HepG2 (cell line): ENCODE data around the gene SYNPO. TPM values are rescaled to one million over a fixed set of nuclear protein-coding genes. Genes with fewer than 3 reads are reported as not detected.

Source experiments
- ATAC-seq: fragments of 200-7000 bp; cut with Tn5 transposase; 3 replicates; pipeline ENCODE4 v1.9.1; 2020; ENCODE audit warnings: mild to moderate bottlenecking, moderate library complexity
- BruUV-seq: library from RNA; stranded (reverse); fragments of 400-500 nt; replicated peaks from 2 replicates; lab custom pipeline; 2021; lab: Mats Ljungman, UMichigan
- CTCF ChIA-PET: fragments of 300-600 bp; formaldehyde crosslinking; extraction: SDS; loops from one replicate; lab custom pipeline; 2021; ENCODE audit warnings: low total read pairs, inconsistent platforms, low intra/inter-chr PET ratio; lab: Yijun Ruan, JAX
- POLR2A ChIA-PET: fragments of 350-600 bp; sonication (Branson Sonifier 250); formaldehyde crosslinking; loops from one replicate; lab custom pipeline; 2020; ENCODE audit warnings: antibody characterized with exemption, inconsistent platforms; lab: Yijun Ruan, JAX
- DNase-seq: peaks from one replicate; pipeline ENCODE4 v3.0.0-alpha.2; 2015; ENCODE audit warnings: low spot score
- FAIRE-seq: peaks from 3 replicates; lab custom pipeline; 2011; peaks lifted over from hg19 to GRCh38; lab: Jason Lieb, UNC
- H2AFZ ChIP-seq: one replicate; pipeline ENCODE4 v1.6.1; 2011; ENCODE audit warnings: low read length, inconsistent platforms
- H3K27ac ChIP-seq: fragments of 300-600 bp; 3 replicates; pipeline ENCODE4 v1.8.0; 2011; ENCODE audit warnings: mixed run types, mild to moderate bottlenecking, mixed read lengths, low read length, inconsistent platforms; ENCODE audit not compliant: insufficient read depth; ENCODE audit errors: extremely low read length
- H3K27me3 ChIP-seq, 2 experiments: fragments of 200-600 bp in 1 of 2; 2 replicates in 1 of 2; 3 replicates in 1 of 2; pipeline versions ENCODE4 v1.6.0 to v1.8.0; 2011; ENCODE audit warnings: low read length in 2 of 2, mild to moderate bottlenecking in 2 of 2, moderate library complexity in 2 of 2, inconsistent platforms in 1 of 2; ENCODE audit not compliant: insufficient read depth in 2 of 2, control insufficient read depth in 1 of 2
- H3K36me3 ChIP-seq, 2 experiments: fragments of 200-600 bp in 1 of 2; replicated peaks in 1 of 2; 2 replicates in 1 of 2; 3 replicates in 1 of 2; pipeline versions ENCODE4 v1.5.1 to v1.8.0; 2011; ENCODE audit warnings: low read length in 2 of 2, inconsistent platforms in 1 of 2; ENCODE audit not compliant: insufficient read depth in 2 of 2, control insufficient read depth in 1 of 2
- H3K4me1 ChIP-seq: 2 replicates; pipeline ENCODE4 v1.5.1; 2012; ENCODE audit warnings: low read length, inconsistent platforms; ENCODE audit not compliant: insufficient read depth
- H3K4me2 ChIP-seq: 2 replicates; pipeline ENCODE4 v1.6.0; 2011; ENCODE audit warnings: low read depth, low read length, inconsistent platforms
- H3K4me3 ChIP-seq, 3 experiments: fragments of 200-600 bp in 1 of 3; sonication (generic), shearing (Covaris generic) in 1 of 3; replicated peaks in 1 of 3; 2 replicates each; pipeline ENCODE4 v1.5.1; 2011 to 2016; ENCODE audit warnings: low read length in 3 of 3, inconsistent platforms in 2 of 3, low read depth in 2 of 3, mild to moderate bottlenecking in 2 of 3, control low read depth in 1 of 3, mixed read lengths in 1 of 3; ENCODE audit not compliant: insufficient read depth in 1 of 3
- H3K79me2 ChIP-seq: one replicate; pipeline ENCODE4 v1.6.1; 2011; ENCODE audit warnings: low read length, inconsistent platforms; ENCODE audit not compliant: insufficient read depth
- H3K9ac ChIP-seq: 2 replicates; pipeline ENCODE4 v1.6.0; 2011; ENCODE audit warnings: mild to moderate bottlenecking, low read depth, low read length, inconsistent platforms; ENCODE audit not compliant: insufficient read depth
- H3K9me3 ChIP-seq: 2 replicates; pipeline ENCODE4 v1.5.1; 2012; ENCODE audit warnings: mild to moderate bottlenecking, low read length
- H4K20me1 ChIP-seq: 2 replicates; pipeline ENCODE4 v1.6.0; 2011; ENCODE audit warnings: inconsistent platforms, mild to moderate bottlenecking, low read length, moderate library complexity; ENCODE audit not compliant: insufficient read depth
- AGO1 ChIP-seq: fragments of 200-400 bp; formaldehyde crosslinking; IDR thresholded peaks from 2 replicates; pipeline ENCODE4 v1.6.1; 2017; ENCODE audit warnings: mild to moderate bottlenecking, low read depth, low read length, moderate library complexity; ENCODE audit not compliant: poor library complexity, severe bottlenecking
- ATF5 ChIP-seq: sonication (generic); formaldehyde crosslinking; IDR thresholded peaks from 2 replicates; pipeline ENCODE4 v1.4.0; 2020; ENCODE audit warnings: mild to moderate bottlenecking, low read depth, missing genetic modification reagents
- BCLAF1 ChIP-seq: fragments of 450-650 bp; IDR thresholded peaks from 2 replicates; pipeline ENCODE4 v1.6.1; 2017; ENCODE audit warnings: mild to moderate bottlenecking
- CCAR2 ChIP-seq: fragments of 200-400 bp; formaldehyde crosslinking; optimal IDR thresholded peaks from 2 replicates; pipeline ENCODE3; 2018; ENCODE audit warnings: low read depth, mild to moderate bottlenecking, low read length, moderate library complexity
- MAFG ChIP-seq: sonication (generic); formaldehyde crosslinking; IDR thresholded peaks from 2 replicates; pipeline ENCODE4 v1.5.1; 2020; ENCODE audit warnings: mild to moderate bottlenecking, missing genetic modification reagents
- MED1 ChIP-seq: sonication (generic); formaldehyde crosslinking; IDR thresholded peaks from 2 replicates; pipeline ENCODE4 v1.4.0; 2020; ENCODE audit warnings: missing genetic modification reagents
- RAD21 ChIP-seq: fragments of 450-650 bp; formaldehyde crosslinking; IDR thresholded peaks from 2 replicates; pipeline ENCODE4 v1.5.0; 2020; ENCODE audit warnings: mild to moderate bottlenecking
- SOX6 ChIP-seq, 2 experiments: fragments of 450-650 bp in 1 of 2; sonication (generic) in 1 of 2; formaldehyde crosslinking in 1 of 2; IDR thresholded peaks; 2 replicates each; pipeline versions ENCODE4 v1.4.0 to v1.6.1; 2017 to 2020; ENCODE audit warnings: antibody characterized with exemption in 1 of 2, mild to moderate bottlenecking in 1 of 2, missing genetic modification reagents in 1 of 2
- TAF1 ChIP-seq: sonication (generic); formaldehyde crosslinking; IDR thresholded peaks from 2 replicates; pipeline ENCODE4 v1.4.0; 2020; ENCODE audit warnings: missing genetic modification reagents
- ZBTB7B ChIP-seq: sonication (generic); formaldehyde crosslinking; IDR thresholded peaks from 2 replicates; pipeline ENCODE4 v1.4.0; 2020; ENCODE audit warnings: missing genetic modification reagents
- ZNF577 ChIP-seq: sonication (generic); formaldehyde crosslinking; IDR thresholded peaks from 2 replicates; pipeline ENCODE4 v1.4.0; 2020; ENCODE audit warnings: mild to moderate bottlenecking, low read depth, missing genetic modification reagents, borderline replicate concordance
- ZNF607 ChIP-seq: sonication (generic); formaldehyde crosslinking; IDR thresholded peaks from 2 replicates; pipeline ENCODE4 v1.5.1; 2020; ENCODE audit warnings: missing genetic modification reagents, mild to moderate bottlenecking, borderline replicate concordance
- ZNF687 ChIP-seq: sonication (generic); formaldehyde crosslinking; IDR thresholded peaks from 2 replicates; pipeline ENCODE4 v1.5.1; 2020; ENCODE audit warnings: mild to moderate bottlenecking, missing genetic modification reagents, moderate library complexity
- ZSCAN30 ChIP-seq: sonication (generic); formaldehyde crosslinking; IDR thresholded peaks from 2 replicates; pipeline ENCODE4 v1.5.0; 2020; ENCODE audit warnings: mild to moderate bottlenecking, missing genetic modification reagents
- WGBS: methylation state at CpG from one replicate; pipeline ENCODE4 v1.1.6; 2017; ENCODE audit warnings: low lambda C conversion rate; 5-methylcytosine and 5-hydroxymethylcytosine counted together
- in situ Hi-C: cut with HindIII; loops from 2 replicates; pipeline ENCODE4 v1.10.0; 2017; ENCODE audit warnings: low pct_unique_long_range_greater_than_20kb; ENCODE audit not compliant: extremely low pct_ligation_motif_present
- intact Hi-C: fragments of 100-400 bp; cut with micrococcal nuclease; formaldehyde crosslinking; loops from one replicate; pipeline ENCODE4 v1.10.0; 2022; ENCODE audit not compliant: unreplicated experiment
- polyA plus RNA-seq, 8 experiments: library from polyadenylated mRNA; depleted of rRNA in 3 of 8; stranded (reverse) in 7 of 8; unstranded in 1 of 8; fragments of >200 nt; fragmentation: Illumina TruSeq in 4 of 8; extraction: Trizol in 4 of 8; gene quantifications; 2 replicates each; pipeline versions ENCODE4 v1.2.1 to v1.2.3, GENCODE V29; 2011 to 2016; ENCODE audit warnings: low read depth in 4 of 8, missing spikeins in 1 of 8, mixed read lengths in 1 of 8; ENCODE audit not compliant: insufficient read depth in 1 of 8
- total RNA-seq, 5 experiments: library from RNA; depleted of rRNA; stranded (reverse); fragments of >200 nt; fragmentation: Illumina TruSeq; extraction: Trizol; gene quantifications; 2 replicates each; pipeline ENCODE4 v1.2.3, GENCODE V29; 2016; ENCODE audit warnings: low read depth in 1 of 5

The SYNPO gene
- total and polyA plus RNA-seq, 2 of the 13 experiments (the other 11 are each of a cell fraction or from before 2014, with no cell fraction given) = 0.09 to 0.30 TPM

- peak overlapping the region; percentile 49 to 75 (median 60) for H3K4me3 ChIP-seq
- peak overlapping the region; percentile 88 for H3K4me2 ChIP-seq
- WGBS = 1% methylated on average over 20 of the region's 99 CpGs
- ATAC-seq (peak; percentile 61), FAIRE-seq (no peak), DNase-seq (peak; percentile 35)
- H3K36me3 ChIP-seq = no peaks in the 10 kb centered on the region
- ChIA-PET POLR2A (no interaction called here), CTCF (interaction anchor here (1.6 to 3.5 kb wide), 3 partner anchors 67 to 95 kb away, joined by 8 to 16 read pairs (median 15); no protein-coding TSS in a partner anchor)
- no peaks in the 10 kb centered on the region for H4K20me1 ChIP-seq
- no TSS peak for BruUV-seq
- H3K27me3 ChIP-seq = peaks cover 2 to 21% of the 10 kb centered on the region in 2 experiments; a peak in 2 of 5 replicates
- intact Hi-C loops = loop anchor here (1.0 to 5.0 kb wide), 3 partner anchors 64 to 191 kb away; partner anchors contain the start of gene IRGM
- H3K9ac ChIP-seq = peak overlapping the region; percentile 49
- no peak overlapping the region for H3K27ac ChIP-seq
- peaks cover 18% of the 10 kb centered on the region for H3K4me1 ChIP-seq
- H2AFZ ChIP-seq = no peak overlapping the region
- no peaks in the 10 kb centered on the region for H3K9me3 ChIP-seq
- in situ Hi-C loops = loop anchor here (5.0 to 25.0 kb wide), 2 partner anchors 94 to 194 kb away; no protein-coding TSS in a partner anchor
- no peaks in the 10 kb centered on the region for H3K79me2 ChIP-seq
- TF ChIP-seq RAD21 (CRISPR knock-in tag) (peak; percentile 87), SOX6 (IDR thresholded peaks at IDR 0.05) (no peak), SOX6 (CRISPR knock-in tag; IDR thresholded peaks at IDR 0.05) (no peak), ZNF577 (CRISPR knock-in tag) (no peak), ZNF687 (peak; percentile 76), AGO1 (no peak), ZSCAN30 (CRISPR knock-in tag) (no peak), ZNF607 (peak; percentile 74; the same call in 1 of the 2 replicates), BCLAF1 (no peak), ATF5 (no peak), ZBTB7B (CRISPR knock-in tag) (0 out of 2 replicates have a peak, but pooled peaks have one; percentile 51), MAFG (CRISPR knock-in tag) (0 out of 2 replicates have a peak, but pooled peaks have one; percentile 45), TAF1 (CRISPR knock-in tag) (0 out of 2 replicates have a peak, but pooled peaks have one; percentile 7), CCAR2 (no peak), MED1 (no peak)
These were observed 16.0 kb downstream of the SYNPO start for GRCh38 chr5:150656191-150657132.
